Measurements from ENCODE around the gene KRT79. TPM values are rescaled to one million over a fixed set of nuclear protein-coding genes. Genes with fewer than 3 reads are reported as not detected.

The KRT79 gene
- total and polyA plus RNA-seq, 4 donors: 0.02 to 1.5 (median 0.12) TPM; not detected in 1

- Histone ChIP-seq H3K27ac (ENCODE audit: low read depth in 1 of 2, low read length in 1 of 2) (no peak overlapping the region), H3K36me3 (ENCODE audit: control insufficient read depth in 4 of 4, insufficient read depth in 4 of 4, low read length in 4 of 4) (no peaks in the 10 kb centered on the region), H3K9me3 (ENCODE audit: control insufficient read depth in 4 of 4, insufficient read depth in 3 of 4, low read length in 3 of 4) (peaks cover 0 to 3% (median 0%) of the 10 kb centered on the region in 4 donors), H3K4me3 (no peak overlapping the region), H3K9ac (ENCODE audit: insufficient read depth in 1 of 2, low read length in 2 of 2) (no peak overlapping the region), H3K27me3 (ENCODE audit: control insufficient read depth in 3 of 3, insufficient read depth in 3 of 3, low read length in 2 of 3) (peaks cover 0 to 12% (median 0%) of the 10 kb centered on the region in 3 donors), H3K4me1 (ENCODE audit: control insufficient read depth in 5 of 5, insufficient read depth in 5 of 5, low read length in 5 of 5) (no peaks in the 10 kb centered on the region)
- ATAC-seq (ENCODE audit: insufficient read depth, low FRiP score) (no peak), DNase-seq (no peak)
- 79% methylated on average over 4 of the region's 4 CpGs for WGBS, 2 donors
- no peak for TF ChIP-seq CTCF (IDR thresholded peaks at IDR 0.05; ENCODE audit: control extremely low read depth, extremely low read depth)
Observed at GRCh38 chr12:52771505-52771904, 62.6 kb downstream of the KRT79 start.

Small RNA genes lying within 50 kb of the gene (small RNA-seq; reads per million reads assigned to genes)
- not detected for gene AC107016.2 (ENCODE audit: low replicate concordance)

Other genes starting within 250 kb of the KRT79 start
- under 1 TPM in 1 of 2 donors, not detected in 1; 0.17 TPM for gene KRT72, start 232.8 kb downstream of the KRT79 start, total RNA-seq
- under 1 TPM; 0.14 TPM for gene KRT72, start 232.8 kb downstream of the KRT79 start, polyA plus RNA-seq
- gene KRT73, start 215.8 kb downstream of the KRT79 start, total RNA-seq: not detected
- gene KRT73, start 215.8 kb downstream of the KRT79 start, polyA plus RNA-seq: under 1 TPM in 1 of 2 donors, not detected in 1; 0.07 TPM
- gene KRT2, start 182.1 kb downstream of the KRT79 start, total RNA-seq: not detected
- under 1 TPM in 1 of 2 donors, not detected in 1; 0.03 TPM for gene KRT2, start 182.1 kb downstream of the KRT79 start, polyA plus RNA-seq
- gene KRT1, start 153.9 kb downstream of the KRT79 start, total RNA-seq: under 1 TPM; 0.09 to 0.82 TPM
- gene KRT1, start 153.9 kb downstream of the KRT79 start, polyA plus RNA-seq: not detected
- not detected for gene KRT77, start 130.8 kb downstream of the KRT79 start, total RNA-seq
- not detected for gene KRT77, start 130.8 kb downstream of the KRT79 start, polyA plus RNA-seq
- gene KRT76, start 57.0 kb downstream of the KRT79 start, total RNA-seq: not detected
- not detected for gene KRT76, start 57.0 kb downstream of the KRT79 start, polyA plus RNA-seq
- gene KRT3, start 38.2 kb downstream of the KRT79 start, total RNA-seq: not detected
- gene KRT3, start 38.2 kb downstream of the KRT79 start, polyA plus RNA-seq: not detected
- gene KRT4, start 20.2 kb downstream of the KRT79 start, total RNA-seq: 1 to 10 TPM; 3.3 to 3.6 TPM
- gene KRT4, start 20.2 kb downstream of the KRT79 start, polyA plus RNA-seq: 1 to 10 TPM; 1.3 to 7.7 TPM
- not detected for gene KRT78, start 14.7 kb upstream of the KRT79 start, total RNA-seq
- gene KRT78, start 14.7 kb upstream of the KRT79 start, polyA plus RNA-seq: under 1 TPM; 0.02 to 0.65 TPM
- 100 to 1,000 TPM; 150 to 639 TPM for gene KRT8, start 70.8 kb upstream of the KRT79 start, total RNA-seq
- 100 to 1,000 TPM; 425 to 538 TPM for gene KRT8, start 70.8 kb upstream of the KRT79 start, polyA plus RNA-seq
- gene KRT18, start 114.8 kb upstream of the KRT79 start, total RNA-seq: 100 to 1,000 TPM; 165 to 434 TPM
- gene KRT18, start 114.8 kb upstream of the KRT79 start, polyA plus RNA-seq: 100 to 1,000 TPM; 358 to 571 TPM
- 100 to 1,000 TPM; 301 to 684 TPM for gene EIF4B, start 172.1 kb upstream of the KRT79 start, total RNA-seq
- gene EIF4B, start 172.1 kb upstream of the KRT79 start, polyA plus RNA-seq: 100 to 1,000 TPM in 1 of 2 donors, 10 to 100 TPM in 1; 81.9 to 139 TPM
- gene TNS2, start 215.8 kb upstream of the KRT79 start, total RNA-seq: 100 to 1,000 TPM in 1 of 2 donors, 10 to 100 TPM in 1; 56.7 to 182 TPM
- gene TNS2, start 215.8 kb upstream of the KRT79 start, polyA plus RNA-seq: 100 to 1,000 TPM in 1 of 2 donors, 10 to 100 TPM in 1; 72.8 to 138 TPM
- 10 to 100 TPM; 17.1 to 60.2 TPM for gene SPRYD3, start 245.1 kb upstream of the KRT79 start, total RNA-seq
- gene SPRYD3, start 245.1 kb upstream of the KRT79 start, polyA plus RNA-seq: 10 to 100 TPM; 24.4 to 45.5 TPM

Measured in lung (tissue), 13 donors.